ENCODE data around the gene CADPS.

CADPS gene

GRCh38 chr3:62895901-62896300 is 20.7 kb upstream of the CADPS start:
- Histone ChIP-seq H3K27me3 (ENCODE audit: insufficient read depth, low read depth, severe bottlenecking) (no peaks in the 10 kb centered on the region), H3K27ac (no peak overlapping the region), H3K4me3 (ENCODE audit: low read depth, low read length) (no peak overlapping the region), H3K9me3 (ENCODE audit: severe bottlenecking) (no peaks in the 10 kb centered on the region), H3K36me3 (no peaks in the 10 kb centered on the region)
- TF ChIP-seq CTCF (IDR thresholded peaks at IDR 0.05; ENCODE audit: low read depth, low read length): no peak
- DNase-seq: no peak

GRCh38 chr3:62892951-62893350 is 17.7 kb upstream of the CADPS start:
- no peak overlapping the region for H3K27ac ChIP-seq
- no peak overlapping the region for H3K4me3 ChIP-seq (ENCODE audit: low read depth, low read length)
- no peaks in the 10 kb centered on the region for H3K27me3 ChIP-seq (ENCODE audit: insufficient read depth, low read depth, severe bottlenecking)
- no peaks in the 10 kb centered on the region for H3K36me3 ChIP-seq
- DNase-seq: no peak
- no peak for TF ChIP-seq CTCF (IDR thresholded peaks at IDR 0.05; ENCODE audit: low read depth, low read length)
- H3K9me3 ChIP-seq (ENCODE audit: severe bottlenecking): no peaks in the 10 kb centered on the region

- DNase-seq: no peak
- Histone ChIP-seq H3K36me3 (no peaks in the 10 kb centered on the region), H3K4me3 (ENCODE audit: low read depth, low read length) (no peak overlapping the region), H3K27ac (no peak overlapping the region), H3K27me3 (ENCODE audit: insufficient read depth, low read depth, severe bottlenecking) (no peaks in the 10 kb centered on the region), H3K9me3 (ENCODE audit: severe bottlenecking) (no peaks in the 10 kb centered on the region)
- no peak for TF ChIP-seq CTCF (IDR thresholded peaks at IDR 0.05; ENCODE audit: low read depth, low read length)
Measured at GRCh38 chr3:62892045-62892444, 16.8 kb upstream of the CADPS start.

GRCh38 chr3:62888778-62889177 is 13.6 kb upstream of the CADPS start:
- no peak for TF ChIP-seq CTCF (IDR thresholded peaks at IDR 0.05; ENCODE audit: low read depth, low read length)

GRCh38 chr3:62888180-62888579 is 13.0 kb upstream of the CADPS start:
- no peak overlapping the region for H3K4me3 ChIP-seq (ENCODE audit: low read depth, low read length)
- no peak overlapping the region for H3K27ac ChIP-seq
- peak; percentile 48 for DNase-seq
- H3K9me3 ChIP-seq (ENCODE audit: severe bottlenecking): no peaks in the 10 kb centered on the region
- TF ChIP-seq CTCF (IDR thresholded peaks at IDR 0.05; ENCODE audit: low read depth, low read length): no peak
- no peaks in the 10 kb centered on the region for H3K36me3 ChIP-seq
- no peaks in the 10 kb centered on the region for H3K27me3 ChIP-seq (ENCODE audit: insufficient read depth, low read depth, severe bottlenecking)

More at GRCh38 chr3:62888778-62889177, 13.6 kb upstream of the CADPS start:
- no peak for DNase-seq
- Histone ChIP-seq H3K9me3 (ENCODE audit: severe bottlenecking) (no peaks in the 10 kb centered on the region), H3K36me3 (no peaks in the 10 kb centered on the region), H3K27me3 (ENCODE audit: insufficient read depth, low read depth, severe bottlenecking) (no peaks in the 10 kb centered on the region), H3K27ac (no peak overlapping the region), H3K4me3 (ENCODE audit: low read depth, low read length) (no peak overlapping the region)

- no peak for DNase-seq
- Histone ChIP-seq H3K27me3 (ENCODE audit: insufficient read depth, low read depth, severe bottlenecking) (no peaks in the 10 kb centered on the region), H3K4me3 (ENCODE audit: low read depth, low read length) (no peak overlapping the region), H3K9me3 (ENCODE audit: severe bottlenecking) (no peaks in the 10 kb centered on the region), H3K36me3 (no peaks in the 10 kb centered on the region), H3K27ac (no peak overlapping the region)
- no peak for TF ChIP-seq CTCF (IDR thresholded peaks at IDR 0.05; ENCODE audit: low read depth, low read length)
Measured at GRCh38 chr3:62885136-62885535, 9.9 kb upstream of the CADPS start.

Data from WERI-Rb-1 (cell line).